Measurements from ENCODE around the gene KLF12. TPM values are rescaled to one million over a fixed set of nuclear protein-coding genes. Genes with fewer than 3 reads are reported as not detected.

Gene KLF12
- total RNA-seq, 2 experiments from 2014 or later: 69.5 to 74.7 TPM

GRCh38 chr13:74102691-74103090 lies 31.5 kb downstream of the KLF12 start:
- POLR2A ChIA-PET: interaction anchor here (1.0 kb wide), 1 partner anchor 32 kb away, joined by 3 read pairs; no protein-coding TSS in a partner anchor

GRCh38 chr13:74101436-74101835 lies 32.8 kb downstream of the KLF12 start:
- no peak for TF ChIP-seq CTCF (IDR thresholded peaks at IDR 0.05)
- Mint-ChIP-seq H3K4me3 (no peak overlapping the region), H3K36me3 (ENCODE audit: low read depth) (peaks cover 26% of the 10 kb centered on the region), H3K4me1 (ENCODE audit: low read depth) (peaks cover 91% of the 10 kb centered on the region), H3K27me3 (no peaks in the 10 kb centered on the region), H3K9me3 (no peaks in the 10 kb centered on the region), H3K27ac (peak overlapping the region; percentile 4)
- Histone ChIP-seq H3K4me3 (ENCODE audit: low read length) (no peak overlapping the region), H3K27me3 (ENCODE audit: control insufficient read depth in 1 of 2, insufficient read depth in 2 of 2, low read length in 2 of 2) (no peaks in the 10 kb centered on the region), H3K27ac (ENCODE audit: low read depth in 1 of 2, low read length in 2 of 2) (no peak overlapping the region), H3K36me3 (ENCODE audit: insufficient read depth, low read length) (no peaks in the 10 kb centered on the region), H3K4me1 (ENCODE audit: insufficient read depth, low read length) (peaks cover 28% of the 10 kb centered on the region), H3K9me3 (ENCODE audit: control insufficient read depth in 1 of 2, insufficient read depth in 1 of 2, low read length in 2 of 2) (no peaks in the 10 kb centered on the region)
- CTCF ChIA-PET: no interaction called here
- no peak for DNase-seq
- intact Hi-C loops (cut with DNase I, micrococcal nuclease): no loop called here
- POLR2A ChIA-PET: no interaction called here
- ATAC-seq (ENCODE audit: poor library complexity): no peak

More at GRCh38 chr13:74102691-74103090, 31.5 kb downstream of the KLF12 start:
- intact Hi-C loops (cut with DNase I, micrococcal nuclease): no loop called here
- Mint-ChIP-seq H3K4me1 (ENCODE audit: low read depth) (peaks cover 90% of the 10 kb centered on the region), H3K9me3 (no peaks in the 10 kb centered on the region), H3K27ac (no peak overlapping the region), H3K4me3 (no peak overlapping the region), H3K36me3 (ENCODE audit: low read depth) (peaks cover 26% of the 10 kb centered on the region), H3K27me3 (no peaks in the 10 kb centered on the region)
- DNase-seq: no peak
- CTCF ChIA-PET: no interaction called here
- no peaks in the 10 kb centered on the region for H3K36me3 ChIP-seq (ENCODE audit: insufficient read depth, low read length)
- no peak overlapping the region for H3K4me3 ChIP-seq (ENCODE audit: low read length)
- H3K9me3 ChIP-seq (ENCODE audit: control insufficient read depth in 1 of 2, insufficient read depth in 1 of 2, low read length in 2 of 2): no peaks in the 10 kb centered on the region
- ATAC-seq (ENCODE audit: poor library complexity): no peak
- peaks cover 28% of the 10 kb centered on the region for H3K4me1 ChIP-seq (ENCODE audit: insufficient read depth, low read length)
- no peak for TF ChIP-seq CTCF (IDR thresholded peaks at IDR 0.05)
- H3K27me3 ChIP-seq (ENCODE audit: control insufficient read depth in 1 of 2, insufficient read depth in 2 of 2, low read length in 2 of 2): no peaks in the 10 kb centered on the region
- no peak overlapping the region for H3K27ac ChIP-seq (ENCODE audit: low read depth in 1 of 2, low read length in 2 of 2)

- Histone ChIP-seq H3K27ac (ENCODE audit: low read depth in 1 of 2, low read length in 2 of 2) (no peak overlapping the region), H3K4me1 (ENCODE audit: insufficient read depth, low read length) (peaks cover 28% of the 10 kb centered on the region), H3K9me3 (ENCODE audit: control insufficient read depth in 1 of 2, insufficient read depth in 1 of 2, low read length in 2 of 2) (no peaks in the 10 kb centered on the region), H3K27me3 (ENCODE audit: control insufficient read depth in 1 of 2, insufficient read depth in 2 of 2, low read length in 2 of 2) (no peaks in the 10 kb centered on the region), H3K36me3 (ENCODE audit: insufficient read depth, low read length) (no peaks in the 10 kb centered on the region), H3K4me3 (ENCODE audit: low read length) (no peak overlapping the region)
- H3K27me3 Mint-ChIP-seq: no peaks in the 10 kb centered on the region
- no peaks in the 10 kb centered on the region for H3K9me3 Mint-ChIP-seq
- DNase-seq (no peak), ATAC-seq (ENCODE audit: poor library complexity) (no peak)
- no peak overlapping the region for H3K4me3 Mint-ChIP-seq
- H3K4me1 Mint-ChIP-seq (ENCODE audit: low read depth): peaks cover 75% of the 10 kb centered on the region
- no peak for TF ChIP-seq CTCF (IDR thresholded peaks at IDR 0.05)
- peak overlapping the region; percentile 57 for H3K27ac Mint-ChIP-seq
- POLR2A ChIA-PET: interaction anchor here (1.0 to 1.3 kb wide), 2 partner anchors 11 to 112 kb away, joined by 3 to 4 read pairs; no protein-coding TSS in a partner anchor
- peaks cover 13% of the 10 kb centered on the region for H3K36me3 Mint-ChIP-seq (ENCODE audit: low read depth)
- CTCF ChIA-PET: no interaction called here
- intact Hi-C loops (cut with DNase I, micrococcal nuclease): loop anchor here in 1 of 2 experiments (5.0 kb wide), 1 partner anchor 36 kb away; no protein-coding TSS in a partner anchor
These were observed 36.1 kb downstream of the KLF12 start for GRCh38 chr13:74098077-74098476.

Measured in CD4-positive, alpha-beta T cell (primary cell).